ENCODE measurements around the gene NPHP4. TPM values are rescaled to one million over a fixed set of nuclear protein-coding genes. Genes with fewer than 3 reads are reported as not detected.

The NPHP4 gene
- total RNA-seq, 1 experiment from 2014 or later: 18.8 TPM

- POLR2A ChIA-PET (ENCODE audit: unreplicated experiment): no interaction called here
- Histone ChIP-seq H3K27ac (ENCODE audit: low read length) (no peak overlapping the region), H4K20me1 (ENCODE audit: low read length) (no peaks in the 10 kb centered on the region), H3K4me2 (ENCODE audit: low read length) (no peak overlapping the region), H3K36me3 (ENCODE audit: low read depth, low read length) (peaks cover 13% of the 10 kb centered on the region; the same call in 1 of the 2 replicates), H3K4me3 (ENCODE audit: low read length) (no peak overlapping the region), H3K9me3 (ENCODE audit: low read length) (no peaks in the 10 kb centered on the region), H3K9ac (ENCODE audit: low read length) (no peak overlapping the region), H3K9me2 (replicated peaks; ENCODE audit: low read length) (no peaks in the 10 kb centered on the region), H3K79me2 (ENCODE audit: low read length) (no peaks in the 10 kb centered on the region), H2AFZ (ENCODE audit: low read length) (no peak overlapping the region), H3K4me1 (ENCODE audit: insufficient read depth, low read length) (peaks cover 10% of the 10 kb centered on the region), H3F3A (ENCODE audit: low read length, unreplicated experiment) (no peaks in the 10 kb centered on the region), H3K27me3 (ENCODE audit: low read length) (no peaks in the 10 kb centered on the region)
- ATAC-seq: no peak
- intact Hi-C loops (cut with micrococcal nuclease): no loop called here
- TF ChIP-seq EZH2phosphoT487 (IDR thresholded peaks at IDR 0.05; ENCODE audit: borderline replicate concordance, low read length) (no peak), CTCF (conservative IDR thresholded peaks at IDR 0.05; ENCODE audit: low read depth, low read length) (no peak), EZH2 (IDR thresholded peaks at IDR 0.05; ENCODE audit: low read length, unreplicated experiment) (no peak)
- no TSS peak for BruUV-seq (replicated peaks)
- DNase-seq: no peak
- CTCF ChIA-PET: no interaction called here
Observed at GRCh38 chr1:5981009-5981380, 11.2 kb downstream of the NPHP4 start.

- intact Hi-C loops (cut with micrococcal nuclease): no loop called here
- no peaks in the 10 kb centered on the region for H3K9me3 ChIP-seq (ENCODE audit: low read length)
- no peak overlapping the region for H3K4me2 ChIP-seq (ENCODE audit: low read length)
- no peak overlapping the region for H3K9ac ChIP-seq (ENCODE audit: low read length)
- peaks cover 15% of the 10 kb centered on the region; the same call in 1 of the 2 replicates for H3K36me3 ChIP-seq (ENCODE audit: low read depth, low read length)
- no peak for DNase-seq
- H3K4me1 ChIP-seq (ENCODE audit: insufficient read depth, low read length): peaks cover 10% of the 10 kb centered on the region
- TF ChIP-seq EZH2phosphoT487 (IDR thresholded peaks at IDR 0.05; ENCODE audit: borderline replicate concordance, low read length): no peak
- peak; percentile 25; the same call in 1 of the 2 replicates for TF ChIP-seq CTCF (conservative IDR thresholded peaks at IDR 0.05; ENCODE audit: low read depth, low read length)
- TF ChIP-seq EZH2 (IDR thresholded peaks at IDR 0.05; ENCODE audit: low read length, unreplicated experiment): no peak
- BruUV-seq (replicated peaks): no TSS peak
- no peaks in the 10 kb centered on the region for H3K27me3 ChIP-seq (ENCODE audit: low read length)
- CTCF ChIA-PET: no interaction called here
- H3K4me3 ChIP-seq (ENCODE audit: low read length): no peak overlapping the region
- no peak overlapping the region for H3K27ac ChIP-seq (ENCODE audit: low read length)
- no peaks in the 10 kb centered on the region for H4K20me1 ChIP-seq (ENCODE audit: low read length)
- H3K79me2 ChIP-seq (ENCODE audit: low read length): no peaks in the 10 kb centered on the region
- H3K9me2 ChIP-seq (replicated peaks; ENCODE audit: low read length): no peaks in the 10 kb centered on the region
- no peak overlapping the region for H2AFZ ChIP-seq (ENCODE audit: low read length)
- no peaks in the 10 kb centered on the region for H3F3A ChIP-seq (ENCODE audit: low read length, unreplicated experiment)
- ATAC-seq: no peak
- POLR2A ChIA-PET (ENCODE audit: unreplicated experiment): no interaction called here
Observed at GRCh38 chr1:5980314-5981008, 11.8 kb downstream of the NPHP4 start.

GRCh38 chr1:5979536-5980313 is 12.5 kb downstream of the NPHP4 start:
- CTCF ChIA-PET: no interaction called here
- H3K79me2 ChIP-seq (ENCODE audit: low read length): no peaks in the 10 kb centered on the region
- BruUV-seq (replicated peaks): no TSS peak
- H3K4me1 ChIP-seq (ENCODE audit: insufficient read depth, low read length): peaks cover 10% of the 10 kb centered on the region
- DNase-seq (no peak), ATAC-seq (no peak)
- POLR2A ChIA-PET (ENCODE audit: unreplicated experiment): no interaction called here
- no peak overlapping the region for H3K9ac ChIP-seq (ENCODE audit: low read length)
- no peaks in the 10 kb centered on the region for H3K27me3 ChIP-seq (ENCODE audit: low read length)
- no peak overlapping the region for H2AFZ ChIP-seq (ENCODE audit: low read length)
- H3K4me2 ChIP-seq (ENCODE audit: low read length): no peak overlapping the region
- peaks cover 18% of the 10 kb centered on the region; the same call in 1 of the 2 replicates for H3K36me3 ChIP-seq (ENCODE audit: low read depth, low read length)
- no peaks in the 10 kb centered on the region for H3F3A ChIP-seq (ENCODE audit: low read length, unreplicated experiment)
- no peak for TF ChIP-seq EZH2 (IDR thresholded peaks at IDR 0.05; ENCODE audit: low read length, unreplicated experiment)
- no peak for TF ChIP-seq CTCF (conservative IDR thresholded peaks at IDR 0.05; ENCODE audit: low read depth, low read length)
- no peak for TF ChIP-seq EZH2phosphoT487 (IDR thresholded peaks at IDR 0.05; ENCODE audit: borderline replicate concordance, low read length)
- H3K9me2 ChIP-seq (replicated peaks; ENCODE audit: low read length): no peaks in the 10 kb centered on the region
- H3K4me3 ChIP-seq (ENCODE audit: low read length): no peak overlapping the region
- no peaks in the 10 kb centered on the region for H4K20me1 ChIP-seq (ENCODE audit: low read length)
- intact Hi-C loops (cut with micrococcal nuclease): loop anchor here (5.0 kb wide), 1 partner anchor 62 kb away; no protein-coding TSS in a partner anchor
- H3K27ac ChIP-seq (ENCODE audit: low read length): no peak overlapping the region
- no peaks in the 10 kb centered on the region for H3K9me3 ChIP-seq (ENCODE audit: low read length)
